ENCODE results near the gene TINCR.

The TINCR gene

GRCh38 chr19:5607318-5608275 is 39.8 kb upstream of the TINCR start:
- H3K36me3 ChIP-seq (ENCODE audit: low read length) = peaks cover 29% of the 10 kb centered on the region
- no peak overlapping the region for H2AFZ ChIP-seq (ENCODE audit: low read depth, low read length, severe bottlenecking)
- no peaks in the 10 kb centered on the region for H3K9me2 ChIP-seq (replicated peaks; ENCODE audit: insufficient read depth, low read length)
- no peaks in the 10 kb centered on the region for H3K27me3 ChIP-seq (ENCODE audit: low read length)
- H3K79me2 ChIP-seq (ENCODE audit: insufficient read depth, low read length) = peaks cover 31% of the 10 kb centered on the region
- H3K9me3 ChIP-seq (ENCODE audit: insufficient read depth, low read length) = no peaks in the 10 kb centered on the region
- no peak overlapping the region for H3K4me3 ChIP-seq (ENCODE audit: insufficient read depth, low read length, poor library complexity, severe bottlenecking)
- no peaks in the 10 kb centered on the region for H3F3A ChIP-seq (ENCODE audit: insufficient read depth)
- TF ChIP-seq EZH2phosphoT487 (conservative IDR thresholded peaks at IDR 0.05; ENCODE audit: low read length) (no peak), CTCF (IDR thresholded peaks at IDR 0.05; ENCODE audit: insufficient read depth, low read length, poor library complexity, severe bottlenecking) (no peak)
- H3K4me2 ChIP-seq (ENCODE audit: low read depth, low read length, poor library complexity, severe bottlenecking) = no peak overlapping the region
- H3K27ac ChIP-seq (ENCODE audit: low read depth, low read length) = no peak overlapping the region
- H3K9ac ChIP-seq (ENCODE audit: low read length) = no peak overlapping the region
- H4K20me1 ChIP-seq (ENCODE audit: low read depth, low read length) = no peaks in the 10 kb centered on the region; the same call in 1 of the 2 replicates

GRCh38 chr19:5605362-5605761 is 37.6 kb upstream of the TINCR start:
- no peak for TF ChIP-seq CTCF (IDR thresholded peaks at IDR 0.05; ENCODE audit: insufficient read depth, low read length, poor library complexity, severe bottlenecking)
- TF ChIP-seq EZH2phosphoT487 (conservative IDR thresholded peaks at IDR 0.05; ENCODE audit: low read length) = no peak
- H4K20me1 ChIP-seq (ENCODE audit: low read depth, low read length) = peaks cover 2% of the 10 kb centered on the region; the same call in 1 of the 2 replicates
- no peak overlapping the region for H3K4me2 ChIP-seq (ENCODE audit: low read depth, low read length, poor library complexity, severe bottlenecking)
- peaks cover 21% of the 10 kb centered on the region; the same call in 1 of the 2 replicates for H3K36me3 ChIP-seq (ENCODE audit: low read length)
- no peaks in the 10 kb centered on the region for H3K9me3 ChIP-seq (ENCODE audit: insufficient read depth, low read length)
- no peak overlapping the region for H2AFZ ChIP-seq (ENCODE audit: low read depth, low read length, severe bottlenecking)
- no peak overlapping the region for H3K27ac ChIP-seq (ENCODE audit: low read depth, low read length)
- no peaks in the 10 kb centered on the region for H3K27me3 ChIP-seq (ENCODE audit: low read length)
- H3F3A ChIP-seq (ENCODE audit: insufficient read depth) = no peaks in the 10 kb centered on the region
- no peaks in the 10 kb centered on the region for H3K9me2 ChIP-seq (replicated peaks; ENCODE audit: insufficient read depth, low read length)
- no peak overlapping the region for H3K4me3 ChIP-seq (ENCODE audit: insufficient read depth, low read length, poor library complexity, severe bottlenecking)
- no peak overlapping the region for H3K9ac ChIP-seq (ENCODE audit: low read length)
- peaks cover 31% of the 10 kb centered on the region for H3K79me2 ChIP-seq (ENCODE audit: insufficient read depth, low read length)

- Histone ChIP-seq H3K9me3 (ENCODE audit: insufficient read depth, low read length) (no peaks in the 10 kb centered on the region), H3K36me3 (ENCODE audit: low read length) (peaks cover 25% of the 10 kb centered on the region; the same call in 1 of the 2 replicates), H3K4me3 (ENCODE audit: insufficient read depth, low read length, poor library complexity, severe bottlenecking) (no peak overlapping the region), H3K9me2 (replicated peaks; ENCODE audit: insufficient read depth, low read length) (no peaks in the 10 kb centered on the region), H3K27me3 (ENCODE audit: low read length) (no peaks in the 10 kb centered on the region), H3K9ac (ENCODE audit: low read length) (no peak overlapping the region), H3K4me2 (ENCODE audit: low read depth, low read length, poor library complexity, severe bottlenecking) (no peak overlapping the region), H4K20me1 (ENCODE audit: low read depth, low read length) (peaks cover 2% of the 10 kb centered on the region; the same call in 1 of the 2 replicates), H3K27ac (ENCODE audit: low read depth, low read length) (no peak overlapping the region), H2AFZ (ENCODE audit: low read depth, low read length, severe bottlenecking) (no peak overlapping the region), H3F3A (ENCODE audit: insufficient read depth) (no peaks in the 10 kb centered on the region), H3K79me2 (ENCODE audit: insufficient read depth, low read length) (peaks cover 29% of the 10 kb centered on the region)
- TF ChIP-seq CTCF (IDR thresholded peaks at IDR 0.05; ENCODE audit: insufficient read depth, low read length, poor library complexity, severe bottlenecking) (no peak), EZH2phosphoT487 (conservative IDR thresholded peaks at IDR 0.05; ENCODE audit: low read length) (no peak)
Observed at GRCh38 chr19:5603626-5604025, 35.9 kb upstream of the TINCR start.

Measured in SU-DHL-6 (cell line).